SK-N-SH (cell line): ENCODE measurements around the gene PSKH1. TPM values are rescaled to one million over a fixed set of nuclear protein-coding genes. Genes with fewer than 3 reads are reported as not detected.

Experiments
- CTCF ChIA-PET: fragments of 300-600, 350-600 bp; formaldehyde crosslinking; extraction: SDS; loops from one replicate; lab custom pipeline; 2021; lab: Yijun Ruan, JAX
- POLR2A ChIA-PET: fragments of 350-600 bp; sonication (Branson Sonifier 250); formaldehyde crosslinking; extraction: SDS; loops from one replicate; lab custom pipeline; 2020; ENCODE audit warnings: antibody characterized with exemption, inconsistent platforms; lab: Yijun Ruan, JAX
- DNase-seq: peaks from one replicate; pipeline ENCODE4 v3.0.0; 2012
- H2AFZ ChIP-seq: fragments of 200-600 bp; sonication (generic); 2 replicates; pipeline ENCODE4 v1.8.1; 2016; ENCODE audit warnings: antibody characterized with exemption, mild to moderate bottlenecking, low read depth
- H3F3A ChIP-seq: fragments of 200-600 bp; sonication (generic); replicated peaks from 2 replicates; pipeline ENCODE3; 2016; ENCODE audit warnings: antibody characterized with exemption, mild to moderate bottlenecking; ENCODE audit not compliant: insufficient read depth
- H3K27ac ChIP-seq, 2 experiments: fragments of 200-500 bp in 1 of 2; fragments of 200-600 bp in 1 of 2; sonication (Bioruptor generic) in 1 of 2; sonication (generic), shearing (Covaris generic) in 1 of 2; 2 replicates each; pipeline versions ENCODE4 v1.5.1 to v1.6.1; 2014 to 2016; ENCODE audit warnings: low read depth in 2 of 2, inconsistent platforms in 1 of 2, low read length in 1 of 2, mild to moderate bottlenecking in 1 of 2, mixed read lengths in 1 of 2
- H3K27me3 ChIP-seq: fragments of 200-600 bp; sonication (generic), shearing (Covaris generic); 2 replicates; pipeline ENCODE4 v1.6.1; 2016; ENCODE audit warnings: mixed run types; ENCODE audit not compliant: insufficient read depth
- H3K36me3 ChIP-seq, 2 experiments: fragments of 200-500 bp in 1 of 2; fragments of 200-600 bp in 1 of 2; sonication (Bioruptor generic) in 1 of 2; sonication (generic) in 1 of 2; replicated peaks in 1 of 2; 2 replicates each; pipeline versions ENCODE3 to v1.5.1; 2014 to 2016; ENCODE audit warnings: low read length in 1 of 2, mild to moderate bottlenecking in 1 of 2; ENCODE audit not compliant: insufficient read depth in 2 of 2, control insufficient read depth in 1 of 2
- H3K4me1 ChIP-seq, 2 experiments: fragments of 200-500 bp in 1 of 2; fragments of 200-600 bp in 1 of 2; sonication (Bioruptor generic) in 1 of 2; sonication (generic), shearing (Covaris generic) in 1 of 2; 2 replicates each; pipeline versions ENCODE4 v1.5.1 to v1.6.1; 2014 to 2016; ENCODE audit warnings: low read depth in 1 of 2, low read length in 1 of 2, mixed run types in 1 of 2; ENCODE audit not compliant: insufficient read depth in 2 of 2, control insufficient read depth in 1 of 2
- H3K4me2 ChIP-seq: fragments of 200-600 bp; sonication (generic), shearing (Covaris generic); 2 replicates; pipeline ENCODE4 v1.6.1; 2017; ENCODE audit warnings: mixed run types
- H3K4me3 ChIP-seq, 2 experiments: fragments of 200-500 bp in 1 of 2; fragments of 200-600 bp in 1 of 2; sonication (Bioruptor generic) in 1 of 2; sonication (generic), shearing (Covaris generic) in 1 of 2; 2 replicates each; pipeline versions ENCODE4 v1.5.1 to v1.8.1; 2014 to 2016; ENCODE audit warnings: low read depth in 2 of 2, inconsistent platforms in 1 of 2, low read length in 1 of 2, mild to moderate bottlenecking in 1 of 2, mixed read lengths in 1 of 2, moderate library complexity in 1 of 2
- H3K79me2 ChIP-seq: fragments of 200-600 bp; sonication (generic); 2 replicates; pipeline ENCODE4 v1.8.1; 2017; ENCODE audit warnings: mild to moderate bottlenecking; ENCODE audit not compliant: insufficient read depth
- H3K9ac ChIP-seq: fragments of 200-600 bp; sonication (generic); 2 replicates; pipeline ENCODE4 v1.6.1; 2017; ENCODE audit warnings: mixed run types
- H3K9me2 ChIP-seq: fragments of 200-600 bp; sonication (generic); 2 replicates; pipeline ENCODE4 v1.6.1; 2017; ENCODE audit warnings: mixed run types
- H3K9me3 ChIP-seq: fragments of 200-600 bp; sonication (generic); 2 replicates; pipeline ENCODE4 v1.6.1; 2017; ENCODE audit warnings: mixed run types, mild to moderate bottlenecking, moderate library complexity
- H4K20me1 ChIP-seq: fragments of 200-600 bp; sonication (generic); 2 replicates; pipeline ENCODE4 v1.6.1; 2017; ENCODE audit warnings: mild to moderate bottlenecking, mixed run types; ENCODE audit not compliant: insufficient read depth
- CHD2 ChIP-seq: fragments of 150-350 bp; IDR thresholded peaks from 2 replicates; pipeline ENCODE4 v1.6.1; 2018; ENCODE audit warnings: low read length; ENCODE audit not compliant: partially characterized antibody
- ELF1 ChIP-seq: IDR thresholded peaks from 2 replicates; pipeline ENCODE4 v1.4.0; 2012
- EP300 ChIP-seq, 2 experiments: IDR thresholded peaks; 2 replicates each; pipeline versions ENCODE4 v1.4.0 to v1.6.1; 2012; ENCODE audit warnings: borderline replicate concordance in 1 of 2, low read depth in 1 of 2, low read length in 1 of 2
- EZH2phosphoT487 ChIP-seq: fragments of 200-600 bp; sonication (generic); IDR thresholded peaks from 2 replicates; pipeline ENCODE4 v1.6.1; 2017; ENCODE audit warnings: low read depth, mixed run types, mild to moderate bottlenecking, antibody characterized with exemption, moderate library complexity, borderline replicate concordance
- GABPA ChIP-seq: IDR thresholded peaks from 2 replicates; pipeline ENCODE4 v1.4.0; 2012; ENCODE audit warnings: low read depth, mild to moderate bottlenecking
- IRF3 ChIP-seq: fragments of 150-350 bp; IDR thresholded peaks from 2 replicates; pipeline ENCODE4 v1.6.1; 2016; ENCODE audit warnings: mild to moderate bottlenecking, low read depth, low read length
- JUND ChIP-seq: IDR thresholded peaks from 2 replicates; pipeline ENCODE4 v1.4.0; 2012
- MXI1 ChIP-seq: IDR thresholded peaks from 2 replicates; pipeline ENCODE4 v1.6.1; 2012; ENCODE audit warnings: mild to moderate bottlenecking, low read depth, low read length, improper control_type of control experiment
- POLR2AphosphoS5 ChIP-seq: IDR thresholded peaks from 2 replicates; pipeline ENCODE4 v1.6.1; 2012; ENCODE audit warnings: low read depth, low read length
- RAD21 ChIP-seq: IDR thresholded peaks from 2 replicates; pipeline ENCODE4 v1.6.1; 2012; ENCODE audit warnings: mild to moderate bottlenecking, low read length
- RCOR1 ChIP-seq: fragments of 150-350 bp; IDR thresholded peaks from 2 replicates; pipeline ENCODE4 v1.6.1; 2017; ENCODE audit warnings: antibody characterized with exemption, low read length
- REST ChIP-seq: IDR thresholded peaks from 2 replicates; pipeline ENCODE4 v1.6.1; 2012; ENCODE audit warnings: mild to moderate bottlenecking, low read depth, low read length, moderate library complexity
- RFX5 ChIP-seq: IDR thresholded peaks from 2 replicates; pipeline ENCODE4 v1.6.1; 2012; ENCODE audit warnings: mild to moderate bottlenecking, improper control_type of control experiment, low read length
- RXRA ChIP-seq: IDR thresholded peaks from 2 replicates; pipeline ENCODE4 v1.4.0; 2012; ENCODE audit warnings: low read depth, mild to moderate bottlenecking, borderline replicate concordance
- SIN3A ChIP-seq: IDR thresholded peaks from 2 replicates; pipeline ENCODE4 v1.6.1; 2012; ENCODE audit warnings: low read depth, mild to moderate bottlenecking, low read length, moderate library complexity, borderline replicate concordance
- SMC3 ChIP-seq: IDR thresholded peaks from 2 replicates; pipeline ENCODE4 v1.6.1; 2012; ENCODE audit warnings: low read depth, low read length, improper control_type of control experiment
- TEAD4 ChIP-seq: IDR thresholded peaks from 2 replicates; pipeline ENCODE4 v1.4.0; 2012; ENCODE audit warnings: mild to moderate bottlenecking, borderline replicate concordance; ENCODE audit not compliant: insufficient read depth
- USF1 ChIP-seq: IDR thresholded peaks from 2 replicates; pipeline ENCODE4 v1.4.0; 2012; ENCODE audit warnings: low read depth, borderline replicate concordance
- USF2 ChIP-seq: fragments of 150-350 bp; IDR thresholded peaks from 2 replicates; pipeline ENCODE4 v1.6.1; 2017; ENCODE audit warnings: antibody characterized with exemption, low read length, low read depth, borderline replicate concordance
- ZBTB33 ChIP-seq: IDR thresholded peaks from 2 replicates; pipeline ENCODE4 v1.4.0; 2012; ENCODE audit warnings: low read depth, borderline replicate concordance
- WGBS: methylation state at CpG from one replicate; pipeline ENCODE4 v1.1.6; 2017; ENCODE audit warnings: low lambda C conversion rate; 5-methylcytosine and 5-hydroxymethylcytosine counted together
- polyA plus RNA-seq, 3 experiments: library from polyadenylated mRNA; depleted of rRNA; stranded (reverse); fragments of >200 nt; gene quantifications; 2 replicates each; pipeline ENCODE4 v1.2.3, GENCODE V29; 2012

Gene PSKH1
- polyA plus RNA-seq, 1 of the 3 experiments (the other 2 are of a cell fraction): 30.1 TPM

GRCh38 chr16:67969254-67970039 lies 76.4 kb downstream of the PSKH1 start:
- Histone ChIP-seq H3K4me3 (peak overlapping the region; percentile 73 to 79; a peak in 2 of 4 replicates), H2AFZ (peak overlapping the region; percentile 83), H3K4me2 (peak overlapping the region; percentile 96; the same call in 1 of the 2 replicates), H4K20me1 (peaks cover 29% of the 10 kb centered on the region), H3F3A (peaks cover 4% of the 10 kb centered on the region), H3K27ac (no peak overlapping the region), H3K9me3 (no peaks in the 10 kb centered on the region), H3K27me3 (no peaks in the 10 kb centered on the region), H3K9me2 (no peaks in the 10 kb centered on the region), H3K79me2 (peaks cover 39% of the 10 kb centered on the region), H3K9ac (no peak overlapping the region), H3K4me1 (peaks cover 15 to 30% of the 10 kb centered on the region in 2 experiments; a peak in 3 of 4 replicates), H3K36me3 (peaks cover 8 to 10% of the 10 kb centered on the region in 2 experiments)
- no peak for TF ChIP-seq IRF3
- no peak for TF ChIP-seq POLR2AphosphoS5
- no peak for TF ChIP-seq REST
- TF ChIP-seq SMC3: no peak
- no peak for TF ChIP-seq ELF1
- TF ChIP-seq RAD21: no peak
- TF ChIP-seq SIN3A: no peak
- no peak for TF ChIP-seq RCOR1
- no peak for TF ChIP-seq EP300 (IDR thresholded peaks at IDR 0.05; ENCODE audit: borderline replicate concordance in 1 of 2, low read depth in 1 of 2, low read length in 1 of 2)
- TF ChIP-seq MXI1: no peak
- TF ChIP-seq CHD2: no peak
- no peak for TF ChIP-seq ZBTB33
- TF ChIP-seq TEAD4: no peak
- TF ChIP-seq USF2: no peak
- TF ChIP-seq EZH2phosphoT487: no peak
- no peak for TF ChIP-seq RFX5
- TF ChIP-seq RXRA: no peak
- no peak for TF ChIP-seq JUND
- no peak for TF ChIP-seq GABPA
- TF ChIP-seq USF1: no peak
- DNase-seq: no peak
- 92% methylated on average over 39 of the region's 40 CpGs for WGBS
- POLR2A ChIA-PET: no interaction called here
- CTCF ChIA-PET: interaction anchor here (0.6 to 1.8 kb wide), 3 partner anchors 20 to 125 kb away, joined by 3 to 4 read pairs (median 3); no protein-coding TSS in a partner anchor
